GM10266 (cell line): Measurements from ENCODE around the gene KCNA3.

ENCODE experiments used
- DNase-seq: peaks from one replicate; pipeline ENCODE4 v3.0.0; 2012; ENCODE audit errors: extremely low spot score
- TF ChIP-seq, protein P1 (sequence below): IDR thresholded peaks from 2 replicates; pipeline ENCODE4 v1.5.1; 2012; ENCODE audit warnings: mild to moderate bottlenecking, low read depth; ENCODE audit not compliant: control insufficient read depth, insufficient read depth; ENCODE audit errors: missing control alignments

KCNA3 gene

DNA sequence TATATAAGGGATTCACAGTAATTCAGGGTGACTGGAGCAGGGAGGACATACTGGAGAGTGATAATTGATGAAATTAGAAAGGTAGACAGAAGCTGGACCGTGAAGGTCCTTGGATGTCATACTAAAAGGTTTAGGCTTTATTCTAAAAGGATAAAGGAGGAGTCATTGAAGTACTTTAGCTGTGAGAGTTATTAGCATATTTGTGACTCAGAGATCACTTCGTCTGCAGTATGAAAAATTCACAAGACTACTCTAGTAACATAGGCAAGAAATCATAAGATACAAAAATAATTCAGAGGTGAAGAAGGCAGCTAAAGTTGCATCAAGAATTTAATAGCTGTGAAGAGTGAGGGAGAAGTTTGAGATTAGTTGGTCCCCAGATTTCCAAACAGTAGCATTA lies 26.3 kb downstream of the KCNA3 start:
- TF ChIP-seq, protein P1, sequence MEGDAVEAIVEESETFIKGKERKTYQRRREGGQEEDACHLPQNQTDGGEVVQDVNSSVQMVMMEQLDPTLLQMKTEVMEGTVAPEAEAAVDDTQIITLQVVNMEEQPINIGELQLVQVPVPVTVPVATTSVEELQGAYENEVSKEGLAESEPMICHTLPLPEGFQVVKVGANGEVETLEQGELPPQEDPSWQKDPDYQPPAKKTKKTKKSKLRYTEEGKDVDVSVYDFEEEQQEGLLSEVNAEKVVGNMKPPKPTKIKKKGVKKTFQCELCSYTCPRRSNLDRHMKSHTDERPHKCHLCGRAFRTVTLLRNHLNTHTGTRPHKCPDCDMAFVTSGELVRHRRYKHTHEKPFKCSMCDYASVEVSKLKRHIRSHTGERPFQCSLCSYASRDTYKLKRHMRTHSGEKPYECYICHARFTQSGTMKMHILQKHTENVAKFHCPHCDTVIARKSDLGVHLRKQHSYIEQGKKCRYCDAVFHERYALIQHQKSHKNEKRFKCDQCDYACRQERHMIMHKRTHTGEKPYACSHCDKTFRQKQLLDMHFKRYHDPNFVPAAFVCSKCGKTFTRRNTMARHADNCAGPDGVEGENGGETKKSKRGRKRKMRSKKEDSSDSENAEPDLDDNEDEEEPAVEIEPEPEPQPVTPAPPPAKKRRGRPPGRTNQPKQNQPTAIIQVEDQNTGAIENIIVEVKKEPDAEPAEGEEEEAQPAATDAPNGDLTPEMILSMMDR, result no peak
- DNase-seq, result no peak

DNA sequence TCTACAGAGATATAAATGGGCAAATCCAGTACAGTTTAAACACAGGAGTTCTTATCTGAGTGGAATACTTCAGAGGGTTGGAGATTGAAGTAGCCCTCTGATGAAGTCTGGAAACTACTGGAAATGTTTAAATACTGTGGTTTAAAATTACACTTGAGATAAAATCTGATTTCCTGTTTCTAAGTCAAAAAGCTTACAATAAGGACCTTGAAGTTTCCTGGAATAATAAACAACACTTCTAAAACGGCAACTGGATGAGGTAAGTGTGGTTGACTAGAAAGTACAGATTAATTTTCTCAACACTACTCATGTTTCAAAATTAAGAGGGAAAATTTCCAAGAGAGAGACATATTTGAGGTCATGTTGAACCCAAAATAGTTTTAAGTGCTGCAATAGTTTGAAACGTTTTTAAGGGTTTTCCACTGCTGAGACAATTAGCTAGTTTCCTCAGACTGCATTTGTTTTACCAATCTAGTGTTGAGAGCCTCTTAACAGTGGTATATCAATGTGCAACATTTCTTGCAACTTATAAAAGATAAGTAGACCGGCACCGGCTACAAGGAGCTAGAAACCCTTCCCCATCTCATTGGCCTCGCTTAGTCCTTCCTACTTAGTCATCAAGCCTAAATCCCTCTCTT lies 27.4 kb downstream of the KCNA3 start:
- DNase-seq, result no peak
- TF ChIP-seq, protein P1, result no peak

DNA sequence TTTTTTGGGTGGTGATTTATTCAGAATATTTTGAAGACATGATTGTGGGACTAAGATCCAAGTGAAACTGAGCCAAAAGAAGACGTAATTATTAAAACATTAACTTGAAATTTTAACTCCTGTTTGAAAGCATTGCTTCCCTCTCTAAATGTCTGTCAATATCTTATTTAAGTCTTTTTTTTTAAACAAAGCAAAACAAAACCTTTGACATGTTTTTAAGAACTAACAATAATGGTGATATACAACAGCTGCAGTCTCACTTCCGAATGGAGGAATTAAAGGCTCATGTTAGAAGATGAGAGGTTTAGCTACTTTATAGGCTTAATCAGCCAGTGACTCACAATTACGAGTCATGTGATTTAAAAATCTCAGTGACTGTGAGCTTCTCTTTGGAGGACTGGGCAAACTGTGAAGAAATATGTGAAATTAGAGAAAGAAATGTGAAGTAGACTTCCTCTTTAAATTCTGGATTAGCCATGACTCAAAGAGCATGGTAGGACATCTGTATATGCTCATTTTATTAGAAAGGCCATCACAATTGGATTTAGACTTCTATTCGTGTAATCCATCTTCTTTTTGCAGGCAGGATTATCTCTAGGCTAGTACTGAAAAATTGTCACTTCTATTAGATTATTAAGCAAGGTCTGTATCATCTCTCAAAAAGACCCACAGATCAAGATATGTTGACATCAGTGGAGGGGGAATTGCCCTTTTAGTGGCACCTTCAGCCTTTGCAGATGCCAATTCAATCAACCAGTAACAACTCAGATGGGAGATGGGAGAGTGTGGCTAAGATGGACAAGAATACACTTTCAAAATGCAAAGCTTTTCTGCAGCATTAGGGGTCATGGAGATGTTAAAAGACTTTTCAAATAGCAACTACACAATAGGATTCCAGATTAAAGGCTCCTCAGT lies 28.7 kb downstream of the KCNA3 start:
- TF ChIP-seq, protein P1, result no peak
- DNase-seq, result no peak

DNA sequence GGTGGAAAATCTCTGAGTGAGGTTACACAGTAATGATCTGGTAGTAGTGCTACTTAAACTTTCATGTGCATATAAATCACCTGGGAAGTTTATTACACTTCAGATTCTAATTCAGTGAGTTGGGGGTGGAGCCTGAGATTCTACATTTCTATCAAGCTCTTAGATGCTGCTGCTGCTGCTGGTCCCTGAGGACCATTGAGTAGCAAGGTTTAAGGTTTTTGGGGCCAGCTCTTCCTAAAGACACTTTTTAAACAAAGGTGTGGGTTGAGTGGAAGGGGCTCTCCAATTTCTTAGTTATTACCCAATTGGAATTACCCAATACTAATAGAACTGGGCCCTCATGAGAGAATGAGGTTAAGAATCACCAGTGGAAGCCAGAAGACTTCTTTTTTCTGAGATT lies 29.5 kb downstream of the KCNA3 start:
- DNase-seq, result no peak
- TF ChIP-seq, protein P1, result no peak

DNA sequence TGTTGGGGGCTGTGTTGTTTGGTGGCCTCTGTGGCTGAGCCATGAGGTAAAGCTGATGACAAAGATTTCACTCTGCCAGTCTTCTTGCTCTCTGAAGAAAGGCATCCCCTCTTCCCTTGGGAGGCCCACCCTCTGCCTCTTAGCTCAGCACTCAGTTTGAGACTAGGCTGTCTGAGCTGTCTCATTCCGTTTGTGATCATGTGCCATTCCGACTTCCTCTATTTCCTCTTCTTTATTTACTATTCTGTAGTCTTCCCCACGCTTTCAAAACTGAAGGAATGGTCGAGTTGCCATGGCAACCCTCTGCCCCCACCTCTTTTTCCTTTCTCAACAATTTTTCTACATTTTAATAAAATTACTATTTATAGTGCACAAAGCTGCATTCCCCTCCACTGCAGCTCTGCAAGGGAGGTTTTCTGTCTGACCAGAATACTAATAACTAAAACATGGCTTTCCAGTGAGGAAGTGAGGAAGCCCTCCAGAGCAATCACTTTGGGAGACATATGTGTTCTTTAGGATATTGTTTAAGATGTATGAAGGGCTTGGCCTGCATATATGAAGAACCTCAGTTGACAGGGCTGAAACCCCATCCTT lies 30.8 kb downstream of the KCNA3 start:
- no peak for DNase-seq
- TF ChIP-seq, protein P1, result no peak

DNA sequence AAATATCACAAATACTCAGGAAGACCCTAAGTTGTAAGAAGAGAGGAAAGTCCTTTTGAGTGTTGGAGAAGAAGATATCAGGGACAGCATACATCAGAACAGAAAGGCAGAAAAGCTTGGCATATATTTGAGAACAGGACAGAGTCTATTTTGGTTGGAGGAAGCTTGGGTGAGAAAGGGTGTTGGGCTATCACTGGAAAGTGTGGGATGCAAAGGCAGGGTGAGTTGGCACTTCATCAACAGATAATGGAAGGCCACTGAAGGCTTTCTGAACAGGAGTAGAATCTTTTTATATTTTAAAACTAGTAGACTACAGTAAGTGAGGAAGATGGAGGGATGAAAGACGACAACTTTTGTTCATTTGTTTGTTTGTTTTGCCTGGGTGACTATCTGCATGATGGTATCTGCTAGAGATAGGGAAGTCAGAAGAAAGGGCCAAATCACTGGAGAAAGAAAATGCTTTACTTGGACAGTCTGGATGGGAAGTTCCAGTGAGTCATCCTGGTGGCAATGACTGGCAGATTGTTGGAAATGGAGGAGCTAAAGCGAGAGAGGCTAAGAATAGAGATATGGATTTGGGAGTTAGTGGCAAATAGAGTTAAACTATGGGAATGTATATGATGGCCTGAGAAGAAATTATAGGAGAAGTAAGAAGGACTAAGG lies 34.9 kb downstream of the KCNA3 start:
- DNase-seq, result no peak
- TF ChIP-seq, protein P1, result no peak
